HG03045 (cell line): ENCODE results near the gene RPP38.

Experiments used
- ATAC-seq: cut with Tn5 transposase; IDR thresholded peaks from one replicate; pipeline ENCODE4 v1.9.1; 2021; ENCODE audit warnings: mild to moderate bottlenecking, moderate library complexity; ENCODE audit not compliant: unreplicated experiment

The RPP38 gene

GRCh38 chr10:15149042-15149771 lies 52.1 kb downstream of the RPP38 start:
- no peak for ATAC-seq

- ATAC-seq = no peak
Observed at GRCh38 chr10:15150563-15150962, 53.4 kb downstream of the RPP38 start.

- ATAC-seq = no peak
Observed at GRCh38 chr10:15152556-15152955, 55.4 kb downstream of the RPP38 start.
